HepG2 (cell line): ENCODE results near the gene MYLK2. TPM values are rescaled to one million over a fixed set of nuclear protein-coding genes. Genes with fewer than 3 reads are reported as not detected.
A peak's percentile ranks its signal among the peaks of the same experiment; 100 is the strongest.

ENCODE experiments used
- ATAC-seq: fragments of 200-7000 bp; cut with Tn5 transposase; 3 replicates; pipeline ENCODE4 v1.9.1; 2020; ENCODE audit warnings: mild to moderate bottlenecking, moderate library complexity
- BruUV-seq: library from RNA; stranded (reverse); fragments of 400-500 nt; replicated peaks from 2 replicates; lab custom pipeline; 2021; lab: Mats Ljungman, UMichigan
- CTCF ChIA-PET: fragments of 300-600 bp; formaldehyde crosslinking; extraction: SDS; loops from one replicate; lab custom pipeline; 2021; ENCODE audit warnings: low total read pairs, inconsistent platforms, low intra/inter-chr PET ratio; lab: Yijun Ruan, JAX
- POLR2A ChIA-PET: fragments of 350-600 bp; sonication (Branson Sonifier 250); formaldehyde crosslinking; loops from one replicate; lab custom pipeline; 2020; ENCODE audit warnings: antibody characterized with exemption, inconsistent platforms; lab: Yijun Ruan, JAX
- DNase-seq: peaks from one replicate; pipeline ENCODE4 v3.0.0-alpha.2; 2015; ENCODE audit warnings: low spot score
- FAIRE-seq: peaks from 3 replicates; lab custom pipeline; 2011; peaks lifted over from hg19 to GRCh38; lab: Jason Lieb, UNC
- H2AFZ ChIP-seq: one replicate; pipeline ENCODE4 v1.6.1; 2011; ENCODE audit warnings: low read length, inconsistent platforms
- H3K27ac ChIP-seq: fragments of 300-600 bp; 3 replicates; pipeline ENCODE4 v1.8.0; 2011; ENCODE audit warnings: mixed run types, mild to moderate bottlenecking, mixed read lengths, low read length, inconsistent platforms; ENCODE audit not compliant: insufficient read depth; ENCODE audit errors: extremely low read length
- H3K27me3 ChIP-seq, 2 experiments: fragments of 200-600 bp in 1 of 2; 2 replicates in 1 of 2; 3 replicates in 1 of 2; pipeline versions ENCODE4 v1.6.0 to v1.8.0; 2011; ENCODE audit warnings: low read length in 2 of 2, mild to moderate bottlenecking in 2 of 2, moderate library complexity in 2 of 2, inconsistent platforms in 1 of 2; ENCODE audit not compliant: insufficient read depth in 2 of 2, control insufficient read depth in 1 of 2
- H3K36me3 ChIP-seq, 2 experiments: fragments of 200-600 bp in 1 of 2; replicated peaks in 1 of 2; 2 replicates in 1 of 2; 3 replicates in 1 of 2; pipeline versions ENCODE4 v1.5.1 to v1.8.0; 2011; ENCODE audit warnings: low read length in 2 of 2, inconsistent platforms in 1 of 2; ENCODE audit not compliant: insufficient read depth in 2 of 2, control insufficient read depth in 1 of 2
- H3K4me1 ChIP-seq: 2 replicates; pipeline ENCODE4 v1.5.1; 2012; ENCODE audit warnings: low read length, inconsistent platforms; ENCODE audit not compliant: insufficient read depth
- H3K4me2 ChIP-seq: 2 replicates; pipeline ENCODE4 v1.6.0; 2011; ENCODE audit warnings: low read depth, low read length, inconsistent platforms
- H3K4me3 ChIP-seq, 3 experiments: fragments of 200-600 bp in 1 of 3; sonication (generic), shearing (Covaris generic) in 1 of 3; replicated peaks in 1 of 3; 2 replicates each; pipeline ENCODE4 v1.5.1; 2011 to 2016; ENCODE audit warnings: low read length in 3 of 3, inconsistent platforms in 2 of 3, low read depth in 2 of 3, mild to moderate bottlenecking in 2 of 3, control low read depth in 1 of 3, mixed read lengths in 1 of 3; ENCODE audit not compliant: insufficient read depth in 1 of 3
- H3K79me2 ChIP-seq: one replicate; pipeline ENCODE4 v1.6.1; 2011; ENCODE audit warnings: low read length, inconsistent platforms; ENCODE audit not compliant: insufficient read depth
- H3K9ac ChIP-seq: 2 replicates; pipeline ENCODE4 v1.6.0; 2011; ENCODE audit warnings: mild to moderate bottlenecking, low read depth, low read length, inconsistent platforms; ENCODE audit not compliant: insufficient read depth
- H3K9me3 ChIP-seq: 2 replicates; pipeline ENCODE4 v1.5.1; 2012; ENCODE audit warnings: mild to moderate bottlenecking, low read length
- H4K20me1 ChIP-seq: 2 replicates; pipeline ENCODE4 v1.6.0; 2011; ENCODE audit warnings: inconsistent platforms, mild to moderate bottlenecking, low read length, moderate library complexity; ENCODE audit not compliant: insufficient read depth
- FOXO1 ChIP-seq: sonication (generic); formaldehyde crosslinking; IDR thresholded peaks from 2 replicates; pipeline ENCODE4 v1.4.0; 2020; ENCODE audit warnings: missing genetic modification reagents
- MNT ChIP-seq: fragments of 450-650 bp; IDR thresholded peaks from 2 replicates; pipeline ENCODE4 v1.6.1; 2016
- SMAD3 ChIP-seq: sonication (generic); formaldehyde crosslinking; IDR thresholded peaks from 2 replicates; pipeline ENCODE4 v1.4.0; 2020; ENCODE audit warnings: missing genetic modification reagents
- THAP7 ChIP-seq: sonication (generic); formaldehyde crosslinking; IDR thresholded peaks from 2 replicates; pipeline ENCODE4 v1.8.1; 2023; ENCODE audit warnings: mild to moderate bottlenecking, missing genetic modification reagents
- ZNF629 ChIP-seq: sonication (generic); formaldehyde crosslinking; conservative IDR thresholded peaks from 2 replicates; pipeline ENCODE4 v1.5.0; 2020; ENCODE audit warnings: missing genetic modification reagents
- WGBS: methylation state at CpG from one replicate; pipeline ENCODE4 v1.1.6; 2017; ENCODE audit warnings: low lambda C conversion rate; 5-methylcytosine and 5-hydroxymethylcytosine counted together
- in situ Hi-C: cut with HindIII; loops from 2 replicates; pipeline ENCODE4 v1.10.0; 2017; ENCODE audit warnings: low pct_unique_long_range_greater_than_20kb; ENCODE audit not compliant: extremely low pct_ligation_motif_present
- intact Hi-C: fragments of 100-400 bp; cut with micrococcal nuclease; formaldehyde crosslinking; loops from one replicate; pipeline ENCODE4 v1.10.0; 2022; ENCODE audit not compliant: unreplicated experiment
- polyA plus RNA-seq, 8 experiments: library from polyadenylated mRNA; depleted of rRNA in 3 of 8; stranded (reverse) in 7 of 8; unstranded in 1 of 8; fragments of >200 nt; fragmentation: Illumina TruSeq in 4 of 8; extraction: Trizol in 4 of 8; gene quantifications; 2 replicates each; pipeline versions ENCODE4 v1.2.1 to v1.2.3, GENCODE V29; 2011 to 2016; ENCODE audit warnings: low read depth in 4 of 8, missing spikeins in 1 of 8, mixed read lengths in 1 of 8; ENCODE audit not compliant: insufficient read depth in 1 of 8
- total RNA-seq, 5 experiments: library from RNA; depleted of rRNA; stranded (reverse); fragments of >200 nt; fragmentation: Illumina TruSeq; extraction: Trizol; gene quantifications; 2 replicates each; pipeline ENCODE4 v1.2.3, GENCODE V29; 2016; ENCODE audit warnings: low read depth in 1 of 5

Gene MYLK2
- total and polyA plus RNA-seq, 2 of the 13 experiments (the other 11 are each of a cell fraction or from before 2014, with no cell fraction given): 0.27 TPM; not detected in 1

- Histone ChIP-seq H3K4me3 (no peak overlapping the region), H2AFZ (no peak overlapping the region), H3K36me3 (no peaks in the 10 kb centered on the region), H3K9ac (no peak overlapping the region), H3K27me3 (peaks cover 0 to 14% of the 10 kb centered on the region in 2 experiments; a peak in 3 of 5 replicates), H4K20me1 (no peaks in the 10 kb centered on the region), H3K9me3 (no peaks in the 10 kb centered on the region), H3K79me2 (no peaks in the 10 kb centered on the region), H3K4me2 (no peak overlapping the region), H3K27ac (no peak overlapping the region), H3K4me1 (no peaks in the 10 kb centered on the region)
- POLR2A ChIA-PET: no interaction called here
- FAIRE-seq (no peak), ATAC-seq (no peak), DNase-seq (no peak)
- intact Hi-C loops (no loop called here), in situ Hi-C loops (no loop called here)
- CTCF ChIA-PET: no interaction called here
- 0 out of 2 replicates have a peak, but pooled peaks have one; percentile 12 for TF ChIP-seq ZNF629 (CRISPR knock-in tag)
- no peak for TF ChIP-seq SMAD3 (CRISPR knock-in tag)
- BruUV-seq: no TSS peak
- WGBS: 61% methylated on average over 5 of the region's 5 CpGs
Measured at GRCh38 chr20:31816221-31816620, 2.9 kb upstream of the MYLK2 start.

GRCh38 chr20:31817461-31817860 lies 1.7 kb upstream of the MYLK2 start:
- Histone ChIP-seq H3K79me2 (no peaks in the 10 kb centered on the region), H3K9me3 (no peaks in the 10 kb centered on the region), H3K4me2 (no peak overlapping the region), H3K4me1 (no peaks in the 10 kb centered on the region), H3K36me3 (no peaks in the 10 kb centered on the region), H3K4me3 (no peak overlapping the region), H4K20me1 (no peaks in the 10 kb centered on the region), H2AFZ (no peak overlapping the region), H3K27me3 (peaks cover 0 to 17% of the 10 kb centered on the region in 2 experiments; a peak in 4 of 5 replicates), H3K27ac (no peak overlapping the region), H3K9ac (no peak overlapping the region)
- in situ Hi-C loops: no loop called here
- 51% methylated on average over 5 of the region's 5 CpGs for WGBS
- DNase-seq (no peak), FAIRE-seq (no peak), ATAC-seq (no peak)
- intact Hi-C loops: no loop called here
- BruUV-seq: no TSS peak
- POLR2A ChIA-PET: no interaction called here
- CTCF ChIA-PET: no interaction called here
- TF ChIP-seq MNT (peak; percentile 81), FOXO1 (CRISPR knock-in tag) (no peak), THAP7 (CRISPR knock-in tag) (no peak)
